ENCODE measurements around the gene WWOX. TPM values are rescaled to one million over a fixed set of nuclear protein-coding genes. Genes with fewer than 3 reads are reported as not detected.

The WWOX gene
- total and polyA plus RNA-seq, 2 of the 4 experiments (the other 2 are of a cell fraction), result 2.7 to 5.4 TPM

- no peak overlapping the region for H2AK5ac ChIP-seq (ENCODE audit: low read depth, low read length)
- H4K8ac ChIP-seq (ENCODE audit: low read depth in 2 of 2, low read length in 2 of 2), result no peak overlapping the region
- H3K36me3 ChIP-seq (ENCODE audit: control insufficient read depth, insufficient read depth, low read length), result no peaks in the 10 kb centered on the region
- H3K4me3 ChIP-seq (ENCODE audit: insufficient read depth, low read depth, low read length), result no peak overlapping the region
- H3K4ac ChIP-seq (ENCODE audit: low read depth, low read length), result no peak overlapping the region
- no peaks in the 10 kb centered on the region for H4K20me1 ChIP-seq (ENCODE audit: insufficient read depth, low read length)
- H3K4me2 ChIP-seq (ENCODE audit: low read depth, low read length), result no peak overlapping the region
- in situ Hi-C loops (cut with MboI; ENCODE audit: low sequenced_read_pairs) (no loop called here), intact Hi-C loops (cut with micrococcal nuclease) (no loop called here), dilution Hi-C loops (cut with HindIII; ENCODE audit: low sequenced_read_pairs, unreplicated experiment) (no loop called here)
- no peak overlapping the region for H3K9ac ChIP-seq (ENCODE audit: low read depth, low read length)
- H4K91ac ChIP-seq (ENCODE audit: insufficient read depth, low read depth, low read length), result no peak overlapping the region
- DNase-seq (no peak), ATAC-seq (ENCODE audit: low read depth) (no peak)
- H4K5ac ChIP-seq (ENCODE audit: low read depth, low read length), result no peak overlapping the region
- no peak overlapping the region for H3K27ac ChIP-seq (ENCODE audit: insufficient read depth, low read length)
- H2AK9ac ChIP-seq (replicated peaks; ENCODE audit: low read depth, low read length, poor library complexity), result no peak overlapping the region
- BruUV-seq (replicated peaks), result no TSS peak
- H3K56ac ChIP-seq (ENCODE audit: extremely low read depth, insufficient read depth, low read length), result no peak overlapping the region
- no peak overlapping the region for H3K14ac ChIP-seq (replicated peaks; ENCODE audit: low read depth, low read length)
- H3K9me3 ChIP-seq (ENCODE audit: control insufficient read depth, insufficient read depth, low read length), result peaks cover 20% of the 10 kb centered on the region
- no peaks in the 10 kb centered on the region for H3K4me1 ChIP-seq (ENCODE audit: control insufficient read depth, insufficient read depth, low read length)
- H2BK20ac ChIP-seq (ENCODE audit: low read depth, low read length), result no peak overlapping the region
- H2BK5ac ChIP-seq (ENCODE audit: low read depth, low read length, poor library complexity, severe bottlenecking), result no peak overlapping the region
- no peaks in the 10 kb centered on the region for H3K27me3 ChIP-seq (ENCODE audit: control insufficient read depth, insufficient read depth, low read length)
- WGBS, 2 experiments (ENCODE audit: extremely low coverage in 2 of 2, insufficient read length in 1 of 2), result no CpG with 5 or more reads among the region's 3 CpGs
- H3K18ac ChIP-seq (ENCODE audit: low read depth, low read length), result no peak overlapping the region
- no peaks in the 10 kb centered on the region for H3K79me1 ChIP-seq (ENCODE audit: low read depth in 1 of 2, low read length in 2 of 2)
- no peak overlapping the region for H3K23ac ChIP-seq (ENCODE audit: low read depth, low read length)
- H2AFZ ChIP-seq (replicated peaks; ENCODE audit: low read length, poor library complexity), result no peak overlapping the region
- CTCF ChIA-PET, result no interaction called here
- no peak overlapping the region for H2BK120ac ChIP-seq (ENCODE audit: low read depth, low read length)
- POLR2A ChIA-PET (ENCODE audit: unreplicated experiment), result no interaction called here
- TF ChIP-seq MAZ (IDR thresholded peaks at IDR 0.05; ENCODE audit: borderline replicate concordance, low read depth, low read length) (no peak), FOS (IDR thresholded peaks at IDR 0.05; ENCODE audit: low read depth, low read length) (no peak), CEBPB (IDR thresholded peaks at IDR 0.05; ENCODE audit: low read depth, low read length) (no peak), CTCF (conservative IDR thresholded peaks at IDR 0.05; ENCODE audit: low read depth, low read length) (no peak), RFX5 (IDR thresholded peaks at IDR 0.05; ENCODE audit: low read depth, low read length) (no peak), SMC3 (IDR thresholded peaks at IDR 0.05; ENCODE audit: low read depth, low read length) (no peak), USF2 (IDR thresholded peaks at IDR 0.05; ENCODE audit: low read depth, low read length) (no peak), ELK1 (IDR thresholded peaks at IDR 0.05; ENCODE audit: borderline replicate concordance, low read depth, low read length) (no peak), NFE2L2 (IDR thresholded peaks at IDR 0.05; ENCODE audit: low read depth, low read length) (no peak), RAD21 (IDR thresholded peaks at IDR 0.05; ENCODE audit: low read length) (no peak), CHD1 (IDR thresholded peaks at IDR 0.05; ENCODE audit: low read depth, low read length) (no peak), BHLHE40 (IDR thresholded peaks at IDR 0.05; ENCODE audit: low read depth, low read length) (no peak), RCOR1 (IDR thresholded peaks at IDR 0.05; ENCODE audit: insufficient replicate concordance, low read length) (no peak), POLR2A (IDR thresholded peaks at IDR 0.05; ENCODE audit: low read depth, low read length) (no peak), MAFK (IDR thresholded peaks at IDR 0.05; ENCODE audit: low read depth, low read length) (no peak), MXI1 (IDR thresholded peaks at IDR 0.05; ENCODE audit: borderline replicate concordance, low read depth, low read length) (no peak)
- H3K9me1 ChIP-seq (ENCODE audit: insufficient read depth, low read length), result no peaks in the 10 kb centered on the region
- H2BK15ac ChIP-seq (ENCODE audit: low read depth, low read length), result no peak overlapping the region
Observed at GRCh38 chr16:78589331-78589730, 489.9 kb downstream of the WWOX start.
